Measurements from ENCODE around the gene SSPN. TPM values are rescaled to one million over a fixed set of nuclear protein-coding genes. Genes with fewer than 3 reads are reported as not detected.

Gene SSPN, protein sequence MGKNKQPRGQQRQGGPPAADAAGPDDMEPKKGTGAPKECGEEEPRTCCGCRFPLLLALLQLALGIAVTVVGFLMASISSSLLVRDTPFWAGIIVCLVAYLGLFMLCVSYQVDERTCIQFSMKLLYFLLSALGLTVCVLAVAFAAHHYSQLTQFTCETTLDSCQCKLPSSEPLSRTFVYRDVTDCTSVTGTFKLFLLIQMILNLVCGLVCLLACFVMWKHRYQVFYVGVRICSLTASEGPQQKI
- polyA plus RNA-seq (ENCODE audit: insufficient read length), result 121 TPM

DNA sequence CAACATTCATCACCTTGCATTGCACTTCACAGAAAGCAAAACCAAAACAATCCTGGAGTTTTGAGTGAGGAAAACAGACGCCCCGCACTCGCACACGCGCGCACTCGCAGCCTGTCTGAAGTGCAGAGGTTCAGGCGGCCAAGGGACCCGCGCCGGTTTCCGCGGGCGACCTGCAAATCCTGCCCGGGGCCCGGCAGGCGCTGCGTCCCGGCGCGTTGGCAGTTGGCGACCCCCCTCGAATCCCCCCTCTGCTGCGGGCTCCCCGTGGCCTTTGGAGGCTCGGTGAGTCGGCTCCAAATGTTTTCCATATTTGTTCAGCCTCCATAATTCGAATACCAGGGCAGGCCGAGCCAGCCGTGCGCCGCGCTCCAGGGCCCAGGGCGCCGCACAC is at the start of gene SSPN:
TSS of gene SSPN (plus strand) at position 324 of the 391 bp plus-strand sequence. CDS start 100 bp downstream, outside the sequence.
- DNase-seq, result peak; percentile 87

DNA sequence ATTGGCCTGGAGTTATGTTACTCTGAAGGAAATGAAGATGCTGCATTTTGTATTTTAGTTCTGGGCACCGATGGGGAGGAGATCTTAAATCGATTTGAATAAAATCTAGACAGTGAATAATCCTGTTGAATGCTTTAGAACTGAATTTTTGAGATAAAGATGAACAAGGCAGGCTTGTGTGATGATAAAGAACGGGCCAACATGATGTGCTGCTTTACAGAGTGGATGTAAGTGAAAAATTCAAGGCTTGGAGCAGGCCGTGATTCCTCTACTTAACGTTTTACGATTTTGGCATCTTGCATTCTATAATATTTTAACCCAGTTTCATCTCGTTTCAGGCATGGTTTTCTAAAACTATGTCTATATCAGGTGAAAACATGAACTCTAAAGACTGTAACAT is 47.1 kb upstream of the SSPN start:
- no peak for DNase-seq

DNA sequence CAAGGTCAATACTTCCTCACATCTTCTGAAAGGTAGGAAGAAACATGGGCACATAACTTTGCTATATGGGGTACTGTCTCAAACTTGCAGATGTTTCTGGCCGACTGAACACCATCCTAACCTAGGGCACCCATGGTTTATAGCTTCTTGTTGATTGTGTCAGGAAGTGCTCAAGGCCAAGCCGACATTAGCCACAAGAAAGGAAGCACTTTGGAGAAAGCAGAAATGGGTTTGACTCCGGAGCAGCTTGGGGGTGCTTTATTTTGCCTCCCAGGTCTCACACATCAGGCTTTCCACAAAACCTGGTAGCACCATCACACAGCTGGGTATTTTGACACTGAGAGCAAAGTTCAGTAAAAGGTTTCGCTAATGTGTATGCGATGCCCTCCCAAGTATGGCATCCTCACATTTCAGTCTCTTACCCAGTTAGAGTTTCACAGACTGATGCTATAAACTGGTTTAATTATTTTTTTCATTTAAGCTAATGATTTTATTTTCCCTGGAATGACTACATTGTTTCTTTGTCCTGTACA is 45.3 kb upstream of the SSPN start:
- no peak for DNase-seq

DNA sequence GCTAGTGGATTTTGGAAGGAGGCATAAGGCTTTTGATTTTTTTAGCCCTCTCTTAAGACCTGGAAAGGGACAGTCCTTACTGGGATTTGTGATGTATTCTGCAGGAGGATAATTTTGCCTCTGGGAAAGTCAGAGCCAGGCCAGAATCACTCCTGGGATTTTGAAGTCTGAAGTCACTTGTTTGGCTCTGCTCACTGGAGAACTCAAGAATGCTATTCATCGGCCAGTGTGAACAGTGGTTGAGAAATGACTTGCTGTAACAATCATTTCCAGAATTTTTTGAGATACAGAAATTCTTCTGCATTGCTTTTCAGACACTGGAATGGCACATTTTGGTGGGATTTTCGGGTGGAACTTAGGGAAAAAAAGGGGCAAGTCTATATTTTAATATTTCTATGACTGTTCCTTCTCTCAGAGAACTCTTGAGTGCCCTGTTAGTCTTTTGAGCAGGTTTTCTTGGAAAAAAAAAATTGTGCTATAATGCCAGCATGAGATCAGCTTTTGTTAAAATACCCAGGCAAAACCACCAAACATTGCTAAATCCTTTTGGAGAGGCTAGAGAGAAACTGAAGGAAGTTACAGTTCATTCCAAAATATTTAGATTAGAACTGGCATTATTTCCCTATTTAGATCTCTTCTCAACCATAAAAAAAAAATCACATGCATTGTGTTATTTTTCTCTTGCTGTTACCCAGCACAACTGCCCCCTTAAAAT is 44.5 kb upstream of the SSPN start:
- peak; percentile 26 for DNase-seq

DNA sequence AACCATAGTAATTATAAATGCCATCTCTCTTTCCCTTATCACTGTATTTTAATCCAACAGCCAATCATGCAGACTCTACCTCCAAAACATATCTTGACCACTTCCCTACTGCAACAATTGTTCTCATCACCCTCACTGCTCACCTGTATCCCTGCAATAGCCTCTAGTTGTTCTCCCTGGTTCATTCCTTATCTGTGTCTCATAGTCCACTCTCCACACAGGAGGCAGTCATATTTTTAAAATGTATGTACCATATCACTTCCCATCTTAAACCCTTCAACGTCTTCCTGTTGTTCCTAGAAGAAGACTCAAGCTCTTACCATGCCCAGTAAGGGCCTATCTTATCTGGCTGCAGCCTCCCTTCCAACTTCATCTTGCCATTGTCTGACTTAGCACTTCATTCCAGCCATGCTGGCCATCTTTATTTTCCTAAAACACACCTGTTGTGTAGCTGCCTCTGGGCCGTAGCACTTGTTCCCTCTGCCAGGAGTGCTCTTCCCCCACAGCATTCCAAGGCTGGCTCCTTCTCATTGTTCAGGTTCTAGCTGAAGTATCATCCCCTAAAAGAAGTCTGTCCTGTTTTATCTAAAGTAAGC is 42.8 kb upstream of the SSPN start:
- DNase-seq, result no peak

DNA sequence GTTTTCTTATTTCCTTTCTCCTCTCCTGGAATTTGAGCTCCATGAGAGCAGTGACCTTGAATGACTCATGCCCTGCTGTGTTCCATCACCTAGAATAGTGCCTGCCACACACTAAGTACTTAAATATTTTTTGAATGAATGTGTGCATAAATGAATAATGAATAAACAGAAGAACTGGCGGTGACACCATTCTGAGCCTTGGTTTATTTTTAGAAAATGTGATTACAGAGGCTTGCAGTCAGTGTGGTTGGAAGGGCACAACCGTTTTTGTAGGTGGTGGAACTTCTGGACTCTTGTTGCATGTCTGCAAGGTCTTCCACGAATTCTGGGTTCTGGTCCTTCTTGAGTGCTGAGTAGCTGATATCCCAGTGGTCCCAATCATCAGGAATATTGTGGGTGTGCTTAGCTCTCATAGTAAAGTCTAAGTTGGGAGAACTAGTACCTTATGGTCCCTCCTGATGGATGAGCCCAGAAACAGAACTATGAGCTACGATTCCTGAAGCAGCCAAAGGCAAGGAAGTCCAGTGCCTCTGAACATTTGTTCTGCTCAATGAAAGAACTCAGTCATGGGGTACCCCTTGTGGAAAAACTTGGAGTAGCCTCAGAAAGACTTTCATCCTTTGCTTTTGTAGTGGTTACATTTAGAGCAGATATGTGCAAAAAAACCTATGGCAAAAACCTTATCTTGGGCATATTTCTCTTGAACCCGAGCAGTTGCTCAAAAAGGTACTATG is 41.8 kb upstream of the SSPN start:
- no peak for DNase-seq

DNA sequence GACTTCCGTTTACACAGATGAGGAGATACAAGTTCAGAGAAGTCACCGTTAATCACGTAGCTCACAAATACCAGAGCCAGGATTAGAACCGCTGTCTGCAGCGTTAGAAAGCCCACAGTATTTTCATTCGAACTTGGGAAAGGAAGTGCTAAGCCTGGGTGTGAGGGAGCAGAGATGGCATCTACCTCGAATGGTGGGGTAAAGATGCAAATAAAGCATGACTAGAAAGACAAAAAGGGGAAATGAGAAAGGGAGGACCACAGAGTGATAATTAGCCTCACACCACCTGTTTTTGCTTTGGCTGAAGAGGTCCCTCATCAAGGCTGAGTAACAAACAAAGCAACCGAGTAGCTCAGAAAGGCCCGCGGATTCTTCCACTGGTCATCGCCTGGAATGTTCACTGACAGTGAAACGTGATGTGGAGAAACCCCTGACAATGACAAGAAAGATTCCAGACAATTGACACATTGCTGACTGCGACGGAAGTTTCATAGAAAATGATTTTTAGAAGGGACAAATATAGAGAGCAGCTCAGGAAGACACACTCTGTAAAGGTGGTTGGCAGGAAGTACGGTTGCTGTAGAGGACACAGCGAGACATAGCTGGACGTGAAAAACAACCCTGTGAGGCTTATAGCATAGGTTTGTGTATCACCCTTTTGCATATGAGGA is 39.0 kb upstream of the SSPN start:
- DNase-seq, result no peak

DNA sequence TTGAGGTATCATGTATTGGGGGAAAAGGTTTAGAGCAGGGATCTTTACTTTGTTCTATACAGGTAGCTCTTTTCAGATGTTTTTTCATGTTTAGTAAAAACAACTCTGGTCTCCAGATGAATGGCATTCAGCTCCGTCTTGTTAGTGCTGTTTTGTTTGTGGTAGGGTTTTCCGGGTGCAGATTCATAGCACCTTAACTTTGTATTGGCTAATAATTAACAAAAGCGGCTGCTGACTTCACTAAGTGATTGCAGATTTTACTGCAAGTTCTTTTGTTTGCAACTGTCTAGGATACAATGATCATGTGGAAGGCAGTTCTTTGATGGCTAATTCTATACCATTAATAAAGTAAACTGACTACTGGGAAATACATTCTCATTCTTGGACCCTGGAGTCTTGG is 38.4 kb upstream of the SSPN start:
- DNase-seq, result no peak

DNA sequence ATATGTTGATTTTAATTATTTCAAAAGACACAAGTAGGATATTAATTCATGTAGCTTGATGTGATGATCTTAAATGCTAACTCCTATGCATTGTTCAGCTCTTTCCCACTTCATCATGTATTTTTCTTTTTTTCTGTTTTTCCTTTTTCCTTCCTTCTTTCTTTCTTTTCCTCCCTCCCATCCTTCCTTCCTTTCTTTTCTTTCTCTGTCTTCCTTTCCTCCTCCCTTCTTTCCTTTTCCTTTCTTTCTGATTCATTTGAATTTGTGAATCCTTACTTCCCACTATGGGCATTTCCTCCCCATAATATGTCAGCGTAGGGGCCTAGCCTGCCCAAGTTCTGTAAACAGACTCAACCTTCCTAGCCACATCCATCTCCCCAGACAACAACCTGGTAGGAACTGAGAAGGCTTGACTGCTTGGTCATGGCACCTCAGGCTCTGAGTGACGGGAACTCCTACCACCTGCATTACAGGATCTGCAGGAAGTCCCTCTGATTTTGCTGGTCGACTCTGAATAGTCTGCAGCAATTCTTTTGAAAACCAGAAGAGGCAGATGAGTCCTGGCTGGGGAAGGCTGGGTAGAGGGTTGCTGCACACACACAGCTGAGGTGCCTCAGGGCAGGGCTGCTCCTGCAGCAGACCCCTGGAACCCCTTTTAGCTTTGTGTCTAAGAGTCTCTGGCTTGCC is 37.2 kb upstream of the SSPN start:
- DNase-seq, result no peak

DNA sequence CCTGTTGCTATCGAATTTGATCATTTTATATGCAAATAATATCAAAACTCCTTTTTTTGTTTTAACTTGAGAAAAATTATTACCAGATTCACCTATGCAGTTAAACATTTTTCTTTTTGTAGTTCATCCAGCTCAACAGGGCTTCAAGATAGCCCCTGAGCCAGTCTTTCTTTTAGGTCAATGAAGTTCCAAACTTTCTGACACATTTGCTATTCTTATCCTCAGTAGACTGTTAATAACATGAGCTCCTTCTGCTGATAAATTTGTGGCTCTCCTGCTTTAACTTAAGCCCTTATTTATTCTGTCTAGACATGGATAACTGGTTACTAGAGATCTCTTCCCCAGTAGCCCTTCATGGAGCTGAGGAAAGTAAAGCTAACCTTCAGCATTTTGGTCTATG is 33.2 kb upstream of the SSPN start:
- no peak for DNase-seq

DNA sequence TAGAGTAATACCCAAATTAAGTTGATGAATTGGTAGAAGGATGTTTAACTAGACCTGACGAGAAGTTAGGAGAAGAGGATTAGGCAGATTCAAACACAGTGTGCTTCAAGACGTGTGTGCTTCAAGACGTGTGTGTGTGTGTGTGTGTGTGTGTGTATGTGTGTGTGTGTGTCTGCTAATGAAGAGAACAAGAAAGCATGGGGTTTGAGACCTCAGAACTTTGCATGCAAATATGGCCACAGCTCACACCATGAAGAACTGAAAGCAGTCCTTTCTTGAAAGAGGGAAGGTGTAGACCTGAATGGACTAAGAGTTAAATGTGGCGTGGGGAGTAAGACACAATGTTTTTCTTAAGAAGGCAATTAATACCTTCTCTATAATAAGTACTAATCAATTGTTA is 32.5 kb upstream of the SSPN start:
- DNase-seq, result no peak

DNA sequence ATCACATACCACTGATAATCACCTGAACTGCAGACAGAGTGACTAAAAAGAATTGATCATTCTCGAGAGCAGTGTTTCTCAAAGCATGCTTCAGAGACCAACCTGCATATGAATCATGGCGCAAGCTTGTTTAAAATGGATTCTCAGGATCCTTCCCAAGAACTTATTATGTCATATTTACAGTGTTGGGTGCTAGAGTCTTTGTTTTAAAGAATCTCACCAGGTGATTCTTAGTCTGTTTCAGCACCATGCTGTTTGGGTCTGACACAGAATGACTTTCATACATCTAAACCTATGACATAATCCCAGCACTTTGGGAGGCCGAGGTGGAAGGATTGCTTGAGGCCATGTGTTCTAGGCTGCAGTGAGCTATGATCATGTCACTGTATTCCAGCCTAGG is 31.3 kb upstream of the SSPN start:
- DNase-seq, result no peak

DNA sequence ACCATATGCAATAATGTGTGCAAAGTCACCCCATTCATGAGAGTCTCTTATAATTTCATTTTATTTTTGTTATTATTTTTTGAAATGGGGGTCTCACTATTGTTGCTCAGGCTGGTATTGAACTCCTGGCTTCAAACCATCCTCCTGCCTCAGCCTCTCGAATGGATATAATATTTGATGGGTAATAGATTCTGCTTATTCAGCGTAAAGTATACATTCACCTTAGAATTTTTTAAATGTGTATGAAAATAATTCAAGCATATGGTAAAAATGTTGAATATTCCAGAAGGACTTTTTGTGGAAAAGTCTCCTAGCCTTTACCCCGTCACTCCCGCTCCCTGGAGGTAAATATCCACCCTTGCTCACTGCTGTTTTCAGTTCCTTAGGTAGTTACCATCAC is 23.4 kb upstream of the SSPN start:
- DNase-seq, result no peak

DNA sequence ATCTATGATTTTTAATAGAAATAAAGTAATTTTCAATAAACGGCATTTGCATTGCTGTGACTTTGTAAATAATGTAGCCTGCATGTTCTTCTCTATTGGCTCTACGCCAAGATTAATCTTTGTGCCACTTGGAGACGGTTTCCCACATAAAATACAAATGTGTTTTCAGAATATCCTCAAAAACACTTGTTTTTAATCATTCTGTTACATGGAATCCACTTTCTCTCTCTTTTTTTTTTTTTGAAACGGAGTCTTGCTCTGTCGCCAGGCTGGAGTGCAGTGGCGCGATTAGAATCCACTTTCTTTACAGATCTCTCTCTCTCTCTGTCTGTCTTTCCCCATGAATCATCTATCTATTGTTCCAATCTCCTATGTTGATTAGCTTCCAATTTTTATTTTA is 22.8 kb upstream of the SSPN start:
- DNase-seq, result no peak

DNA sequence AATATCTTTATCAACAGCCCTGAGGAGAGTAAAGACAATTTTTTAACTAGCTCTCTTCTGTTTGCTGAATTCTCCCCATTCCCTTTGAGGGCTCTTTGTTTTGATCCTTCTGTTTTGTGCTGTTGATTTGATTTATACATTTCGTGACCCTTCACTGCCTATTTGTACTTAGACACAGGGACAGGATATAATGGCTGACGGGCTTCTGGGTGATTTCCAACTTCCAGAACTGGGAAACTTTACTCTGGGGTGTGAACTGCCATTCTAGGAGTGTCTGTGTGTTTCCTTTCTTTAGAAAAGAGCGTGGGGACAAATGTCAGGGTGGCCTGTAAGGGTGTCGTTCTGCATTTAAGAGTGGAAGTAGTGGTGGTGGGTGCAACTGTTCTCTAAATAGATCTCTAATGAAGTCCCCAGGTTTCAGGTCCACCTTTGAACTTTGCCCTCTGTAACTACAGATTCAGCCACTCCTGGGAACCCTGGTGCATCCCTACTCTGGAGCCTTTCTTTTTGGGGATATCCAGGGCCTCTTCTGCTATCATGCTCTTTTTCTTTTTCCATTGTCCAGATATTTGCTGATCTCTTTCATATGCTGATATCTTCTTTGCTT is 22.3 kb upstream of the SSPN start:
- DNase-seq, result no peak

DNA sequence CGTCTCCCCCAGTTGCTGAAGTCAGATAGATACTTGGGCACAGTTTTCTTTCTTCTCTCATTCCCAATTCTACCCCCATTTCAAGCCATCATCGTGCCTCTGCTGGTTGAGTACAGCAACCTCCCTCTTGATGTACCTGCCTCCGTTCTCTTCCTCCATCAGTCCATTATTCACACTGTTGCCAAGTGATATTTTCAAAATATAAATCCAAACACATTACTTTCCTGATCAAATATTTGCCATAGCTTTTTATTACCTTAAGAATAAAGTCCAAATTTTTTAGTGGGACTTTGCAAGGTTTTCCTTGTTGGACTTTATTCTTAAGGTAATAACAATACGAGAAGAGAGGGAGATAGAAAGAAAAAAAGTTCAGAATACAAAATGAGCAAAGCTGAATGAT is 18.6 kb upstream of the SSPN start:
- no peak for DNase-seq

DNA sequence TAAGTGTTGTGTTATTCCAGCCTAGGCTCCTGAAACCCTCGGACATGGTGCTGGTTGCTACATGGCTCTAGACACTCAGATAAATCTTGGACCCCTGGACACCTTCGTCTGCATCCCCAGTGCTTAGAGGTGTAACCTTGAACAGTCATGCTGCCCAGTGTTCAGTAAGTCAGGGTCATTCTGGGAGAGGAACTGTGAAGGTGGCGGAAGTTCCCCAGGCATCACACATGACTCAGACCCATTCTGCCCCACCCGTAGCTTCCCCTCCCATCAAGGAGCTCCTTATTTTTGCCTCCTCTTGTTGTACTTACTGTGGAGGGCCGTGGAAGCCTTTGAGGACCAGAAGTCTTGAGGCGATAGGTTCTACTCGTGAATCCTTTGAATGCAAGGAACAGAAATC is 18.1 kb upstream of the SSPN start:
- DNase-seq, result no peak

DNA sequence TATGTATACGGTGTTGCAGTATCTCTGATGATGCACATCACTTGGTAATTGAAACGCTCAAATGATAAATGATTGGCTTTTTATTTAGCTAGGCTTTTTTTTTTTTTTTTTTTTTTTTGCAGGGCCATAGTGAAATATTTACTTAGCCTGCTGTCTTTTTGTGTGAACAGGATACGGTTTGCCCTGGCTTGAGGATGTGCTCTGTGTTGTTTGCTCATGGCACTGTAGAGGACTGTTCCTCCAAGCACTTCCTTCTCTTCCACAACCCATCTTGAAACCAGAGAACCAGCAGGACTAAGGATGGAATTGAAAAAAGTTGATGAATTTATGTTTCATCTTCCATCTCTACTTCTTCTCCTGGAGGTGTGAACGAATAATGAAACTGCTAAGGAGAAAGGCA is 15.5 kb upstream of the SSPN start:
- no peak for DNase-seq

DNA sequence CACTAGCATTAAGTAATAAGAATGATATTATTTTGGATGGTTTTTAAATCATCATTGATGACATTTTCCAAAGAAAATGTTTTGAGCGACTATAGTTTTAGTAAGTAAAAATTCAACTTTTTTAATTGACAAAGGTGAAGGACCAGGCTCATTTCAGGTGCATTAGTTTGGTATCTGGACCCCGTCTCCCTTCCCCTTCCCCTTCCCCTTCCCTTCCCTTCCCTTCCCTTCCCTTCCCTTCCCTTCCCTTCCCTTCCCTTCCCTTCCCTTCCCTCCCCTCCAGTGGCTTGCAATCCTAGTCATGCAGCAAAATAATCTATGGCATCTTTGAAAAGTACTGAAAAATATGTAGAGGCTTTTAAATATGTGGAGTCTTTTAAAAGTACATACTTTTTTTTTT is 13.0 kb upstream of the SSPN start:
- DNase-seq, result no peak

DNA sequence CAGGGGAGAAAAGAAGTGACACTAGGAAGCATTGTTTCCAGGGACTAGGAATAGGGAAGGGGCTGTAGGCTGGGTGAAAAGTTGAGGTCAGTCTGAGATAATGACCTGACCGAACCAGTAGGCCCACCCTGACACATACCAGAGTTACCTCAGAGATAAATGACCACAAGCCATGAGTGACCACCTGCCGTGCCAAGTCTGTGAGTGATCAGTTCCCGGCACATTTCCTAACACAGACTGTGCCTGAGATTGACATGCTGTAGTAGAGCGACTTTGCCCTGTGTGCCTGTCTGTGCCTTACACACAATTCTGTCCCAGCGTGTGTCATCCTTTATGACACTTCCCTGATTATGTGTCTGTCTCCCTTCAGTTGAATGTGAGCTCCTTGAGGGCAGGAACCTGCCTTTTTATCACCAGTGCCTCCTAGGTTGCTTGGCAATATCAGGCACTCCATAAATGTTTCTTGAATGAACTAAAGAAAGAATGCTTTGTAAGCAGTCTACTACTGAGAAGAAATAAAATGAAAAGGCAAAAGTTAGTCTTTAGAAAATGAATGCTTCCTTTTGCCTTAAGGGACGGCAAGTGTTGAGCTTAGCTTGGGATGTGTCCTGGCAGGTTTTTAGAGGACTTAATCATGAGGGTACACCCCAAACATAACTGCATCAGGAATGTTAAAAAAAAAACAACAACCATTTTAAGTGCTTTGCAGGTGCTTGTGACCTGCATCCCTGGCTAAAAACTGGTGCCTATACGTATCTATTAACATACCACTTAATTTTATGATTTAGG is 9.6 kb upstream of the SSPN start:
- no peak for DNase-seq
